ENCODE measurements around the gene ATRAID. TPM values are rescaled to one million over a fixed set of nuclear protein-coding genes. Genes with fewer than 3 reads are reported as not detected.

The ATRAID gene
- total and polyA plus RNA-seq, 2 experiments from 2014 or later, result 129 to 154 TPM

DNA sequence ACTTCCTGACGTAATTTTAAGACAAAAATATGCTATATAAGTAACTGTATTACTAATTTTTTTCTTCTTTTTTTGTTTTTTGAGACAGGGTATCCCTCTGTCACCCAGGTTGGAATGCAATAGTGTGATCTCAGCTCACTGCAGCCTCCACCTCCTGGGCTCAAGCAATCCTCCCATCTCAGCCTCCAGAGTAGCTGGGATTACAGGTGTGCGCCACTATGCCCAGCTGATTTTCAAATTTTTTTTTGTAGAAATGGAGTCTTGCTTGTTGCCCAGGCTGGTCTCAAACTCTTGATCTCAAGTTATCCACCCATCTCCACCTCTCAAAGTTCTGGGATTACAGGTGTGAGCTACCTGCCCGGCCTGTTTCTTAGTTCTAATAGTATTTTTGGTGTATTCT, 33.4 kb upstream of the ATRAID start (continued):
- TF ChIP-seq POLR2AphosphoS5 (IDR thresholded peaks at IDR 0.05; ENCODE audit: low read depth) (no peak), JUNB (IDR thresholded peaks at IDR 0.05; ENCODE audit: unreplicated experiment) (no peak)
- TF ChIP-seq, protein P1, sequence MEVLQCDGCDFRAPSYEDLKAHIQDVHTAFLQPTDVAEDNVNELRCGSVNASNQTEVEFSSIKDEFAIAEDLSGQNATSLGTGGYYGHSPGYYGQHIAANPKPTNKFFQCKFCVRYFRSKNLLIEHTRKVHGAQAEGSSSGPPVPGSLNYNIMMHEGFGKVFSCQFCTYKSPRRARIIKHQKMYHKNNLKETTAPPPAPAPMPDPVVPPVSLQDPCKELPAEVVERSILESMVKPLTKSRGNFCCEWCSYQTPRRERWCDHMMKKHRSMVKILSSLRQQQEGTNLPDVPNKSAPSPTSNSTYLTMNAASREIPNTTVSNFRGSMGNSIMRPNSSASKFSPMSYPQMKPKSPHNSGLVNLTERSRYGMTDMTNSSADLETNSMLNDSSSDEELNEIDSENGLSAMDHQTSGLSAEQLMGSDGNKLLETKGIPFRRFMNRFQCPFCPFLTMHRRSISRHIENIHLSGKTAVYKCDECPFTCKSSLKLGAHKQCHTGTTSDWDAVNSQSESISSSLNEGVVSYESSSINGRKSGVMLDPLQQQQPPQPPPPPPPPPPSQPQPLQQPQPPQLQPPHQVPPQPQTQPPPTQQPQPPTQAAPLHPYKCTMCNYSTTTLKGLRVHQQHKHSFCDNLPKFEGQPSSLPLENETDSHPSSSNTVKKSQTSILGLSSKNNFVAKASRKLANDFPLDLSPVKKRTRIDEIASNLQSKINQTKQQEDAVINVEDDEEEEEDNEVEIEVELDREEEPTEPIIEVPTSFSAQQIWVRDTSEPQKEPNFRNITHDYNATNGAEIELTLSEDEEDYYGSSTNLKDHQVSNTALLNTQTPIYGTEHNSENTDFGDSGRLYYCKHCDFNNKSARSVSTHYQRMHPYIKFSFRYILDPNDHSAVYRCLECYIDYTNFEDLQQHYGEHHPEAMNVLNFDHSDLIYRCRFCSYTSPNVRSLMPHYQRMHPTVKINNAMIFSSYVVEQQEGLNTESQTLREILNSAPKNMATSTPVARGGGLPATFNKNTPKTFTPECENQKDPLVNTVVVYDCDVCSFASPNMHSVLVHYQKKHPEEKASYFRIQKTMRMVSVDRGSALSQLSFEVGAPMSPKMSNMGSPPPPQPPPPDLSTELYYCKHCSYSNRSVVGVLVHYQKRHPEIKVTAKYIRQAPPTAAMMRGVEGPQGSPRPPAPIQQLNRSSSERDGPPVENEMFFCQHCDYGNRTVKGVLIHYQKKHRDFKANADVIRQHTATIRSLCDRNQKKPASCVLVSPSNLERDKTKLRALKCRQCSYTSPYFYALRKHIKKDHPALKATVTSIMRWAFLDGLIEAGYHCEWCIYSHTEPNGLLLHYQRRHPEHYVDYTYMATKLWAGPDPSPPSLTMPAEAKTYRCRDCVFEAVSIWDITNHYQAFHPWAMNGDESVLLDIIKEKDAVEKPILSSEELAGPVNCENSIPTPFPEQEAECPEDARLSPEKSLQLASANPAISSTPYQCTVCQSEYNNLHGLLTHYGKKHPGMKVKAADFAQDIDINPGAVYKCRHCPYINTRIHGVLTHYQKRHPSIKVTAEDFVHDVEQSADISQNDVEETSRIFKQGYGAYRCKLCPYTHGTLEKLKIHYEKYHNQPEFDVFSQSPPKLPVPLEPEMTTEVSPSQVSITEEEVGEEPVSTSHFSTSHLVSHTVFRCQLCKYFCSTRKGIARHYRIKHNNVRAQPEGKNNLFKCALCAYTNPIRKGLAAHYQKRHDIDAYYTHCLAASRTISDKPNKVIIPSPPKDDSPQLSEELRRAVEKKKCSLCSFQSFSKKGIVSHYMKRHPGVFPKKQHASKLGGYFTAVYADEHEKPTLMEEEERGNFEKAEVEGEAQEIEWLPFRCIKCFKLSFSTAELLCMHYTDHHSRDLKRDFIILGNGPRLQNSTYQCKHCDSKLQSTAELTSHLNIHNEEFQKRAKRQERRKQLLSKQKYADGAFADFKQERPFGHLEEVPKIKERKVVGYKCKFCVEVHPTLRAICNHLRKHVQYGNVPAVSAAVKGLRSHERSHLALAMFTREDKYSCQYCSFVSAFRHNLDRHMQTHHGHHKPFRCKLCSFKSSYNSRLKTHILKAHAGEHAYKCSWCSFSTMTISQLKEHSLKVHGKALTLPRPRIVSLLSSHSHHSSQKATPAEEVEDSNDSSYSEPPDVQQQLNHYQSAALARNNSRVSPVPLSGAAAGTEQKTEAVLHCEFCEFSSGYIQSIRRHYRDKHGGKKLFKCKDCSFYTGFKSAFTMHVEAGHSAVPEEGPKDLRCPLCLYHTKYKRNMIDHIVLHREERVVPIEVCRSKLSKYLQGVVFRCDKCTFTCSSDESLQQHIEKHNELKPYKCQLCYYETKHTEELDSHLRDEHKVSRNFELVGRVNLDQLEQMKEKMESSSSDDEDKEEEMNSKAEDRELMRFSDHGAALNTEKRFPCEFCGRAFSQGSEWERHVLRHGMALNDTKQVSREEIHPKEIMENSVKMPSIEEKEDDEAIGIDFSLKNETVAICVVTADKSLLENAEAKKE (CRISPR knock-in tag; IDR thresholded peaks at IDR 0.05), result no peak
- TF ChIP-seq, protein P2, sequence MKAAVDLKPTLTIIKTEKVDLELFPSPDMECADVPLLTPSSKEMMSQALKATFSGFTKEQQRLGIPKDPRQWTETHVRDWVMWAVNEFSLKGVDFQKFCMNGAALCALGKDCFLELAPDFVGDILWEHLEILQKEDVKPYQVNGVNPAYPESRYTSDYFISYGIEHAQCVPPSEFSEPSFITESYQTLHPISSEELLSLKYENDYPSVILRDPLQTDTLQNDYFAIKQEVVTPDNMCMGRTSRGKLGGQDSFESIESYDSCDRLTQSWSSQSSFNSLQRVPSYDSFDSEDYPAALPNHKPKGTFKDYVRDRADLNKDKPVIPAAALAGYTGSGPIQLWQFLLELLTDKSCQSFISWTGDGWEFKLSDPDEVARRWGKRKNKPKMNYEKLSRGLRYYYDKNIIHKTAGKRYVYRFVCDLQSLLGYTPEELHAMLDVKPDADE (IDR thresholded peaks at IDR 0.05), result no peak

DNA sequence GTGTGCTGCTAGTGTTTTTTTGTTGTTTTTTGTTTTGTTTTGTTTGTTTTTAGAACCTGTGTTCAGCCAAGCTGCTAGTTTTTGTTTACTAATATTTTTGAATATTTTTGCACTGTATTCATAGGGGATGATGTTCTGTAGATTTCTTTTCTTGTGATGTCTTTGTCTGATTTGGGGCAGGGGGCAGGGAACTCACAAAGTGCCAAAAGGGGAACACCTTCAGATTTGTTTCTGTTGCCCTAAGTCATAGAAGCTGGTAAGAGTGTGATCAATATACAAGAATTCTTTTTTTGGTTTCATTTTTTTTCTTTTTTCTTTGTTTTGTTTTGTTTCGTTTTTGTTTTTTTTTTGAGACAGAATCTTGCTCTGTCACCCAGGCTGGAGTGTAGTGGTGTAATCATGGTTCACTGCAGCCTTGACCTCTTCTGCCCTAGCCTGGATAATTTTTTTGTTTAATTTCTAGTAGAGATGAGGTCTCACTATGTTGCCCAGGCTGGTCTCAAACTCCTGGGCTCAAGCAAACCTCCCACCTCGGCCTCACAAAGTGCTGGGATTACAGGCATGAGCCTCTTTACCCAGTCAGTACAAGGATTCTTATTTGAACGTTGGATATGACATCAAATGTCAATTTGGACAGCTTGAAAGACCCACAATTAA, 32.4 kb upstream of the ATRAID start:
- no peak overlapping the region for H3K4me3 ChIP-seq

More for the DNA sequence above, 32.4 kb upstream of the ATRAID start:
- Mint-ChIP-seq H3K27me3 (ENCODE audit: insufficient read depth, low read depth, poor library complexity) (no peaks in the 10 kb centered on the region), H3K9me3 (no peaks in the 10 kb centered on the region), H3K27ac (no peak overlapping the region), H3K4me1 (peaks cover 3% of the 10 kb centered on the region; the same call in 1 of the 3 replicates), H3K4me3 (no peak overlapping the region), H3K36me3 (ENCODE audit: low read depth) (no peaks in the 10 kb centered on the region)
- H3K4me2 ChIP-seq, result no peak overlapping the region
- H3K79me2 ChIP-seq (replicated peaks; ENCODE audit: insufficient read depth), result no peaks in the 10 kb centered on the region
- DNase-seq (ENCODE audit: low spot score), result no peak
- H3K4me1 ChIP-seq (ENCODE audit: insufficient read depth), result no peaks in the 10 kb centered on the region
- TF ChIP-seq NANOG (IDR thresholded peaks at IDR 0.05; ENCODE audit: borderline replicate concordance) (no peak), ZNF114 (CRISPR knock-in tag; IDR thresholded peaks at IDR 0.05) (no peak)
- TF ChIP-seq, protein P3, sequence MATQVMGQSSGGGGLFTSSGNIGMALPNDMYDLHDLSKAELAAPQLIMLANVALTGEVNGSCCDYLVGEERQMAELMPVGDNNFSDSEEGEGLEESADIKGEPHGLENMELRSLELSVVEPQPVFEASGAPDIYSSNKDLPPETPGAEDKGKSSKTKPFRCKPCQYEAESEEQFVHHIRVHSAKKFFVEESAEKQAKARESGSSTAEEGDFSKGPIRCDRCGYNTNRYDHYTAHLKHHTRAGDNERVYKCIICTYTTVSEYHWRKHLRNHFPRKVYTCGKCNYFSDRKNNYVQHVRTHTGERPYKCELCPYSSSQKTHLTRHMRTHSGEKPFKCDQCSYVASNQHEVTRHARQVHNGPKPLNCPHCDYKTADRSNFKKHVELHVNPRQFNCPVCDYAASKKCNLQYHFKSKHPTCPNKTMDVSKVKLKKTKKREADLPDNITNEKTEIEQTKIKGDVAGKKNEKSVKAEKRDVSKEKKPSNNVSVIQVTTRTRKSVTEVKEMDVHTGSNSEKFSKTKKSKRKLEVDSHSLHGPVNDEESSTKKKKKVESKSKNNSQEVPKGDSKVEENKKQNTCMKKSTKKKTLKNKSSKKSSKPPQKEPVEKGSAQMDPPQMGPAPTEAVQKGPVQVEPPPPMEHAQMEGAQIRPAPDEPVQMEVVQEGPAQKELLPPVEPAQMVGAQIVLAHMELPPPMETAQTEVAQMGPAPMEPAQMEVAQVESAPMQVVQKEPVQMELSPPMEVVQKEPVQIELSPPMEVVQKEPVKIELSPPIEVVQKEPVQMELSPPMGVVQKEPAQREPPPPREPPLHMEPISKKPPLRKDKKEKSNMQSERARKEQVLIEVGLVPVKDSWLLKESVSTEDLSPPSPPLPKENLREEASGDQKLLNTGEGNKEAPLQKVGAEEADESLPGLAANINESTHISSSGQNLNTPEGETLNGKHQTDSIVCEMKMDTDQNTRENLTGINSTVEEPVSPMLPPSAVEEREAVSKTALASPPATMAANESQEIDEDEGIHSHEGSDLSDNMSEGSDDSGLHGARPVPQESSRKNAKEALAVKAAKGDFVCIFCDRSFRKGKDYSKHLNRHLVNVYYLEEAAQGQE (IDR thresholded peaks at IDR 0.05; ENCODE audit: unreplicated experiment), result no peak
- no peak for ATAC-seq
- no peak overlapping the region for H3K27ac ChIP-seq (ENCODE audit: low read depth)
- H3K9me2 ChIP-seq (ENCODE audit: insufficient read depth), result no peaks in the 10 kb centered on the region
- H2AFZ ChIP-seq, result no peak overlapping the region
- H4K20me1 ChIP-seq (replicated peaks; ENCODE audit: insufficient read depth), result no peaks in the 10 kb centered on the region
- H3K27me3 ChIP-seq (ENCODE audit: insufficient read depth), result no peaks in the 10 kb centered on the region
- no peaks in the 10 kb centered on the region for H3K36me3 ChIP-seq (ENCODE audit: insufficient read depth)
- no peaks in the 10 kb centered on the region for H3F3A ChIP-seq (replicated peaks; ENCODE audit: low read depth)

All from GM23338 (cell line).